Progenitor cell of endocrine pancreas (in vitro differentiated cells): ENCODE measurements around the gene CORO6. TPM values are rescaled to one million over a fixed set of nuclear protein-coding genes. Genes with fewer than 3 reads are reported as not detected.

Experiments used
- DNase-seq: peaks from one replicate; pipeline ENCODE4 v3.0.0; 2021; ENCODE audit warnings: low spot score; ENCODE audit not compliant: unreplicated experiment
- H3K27ac Mint-ChIP-seq: 2 replicates; pipeline ENCODE4 v1.8.0; 2021; ENCODE audit warnings: mild to moderate bottlenecking, moderate library complexity, mixed read lengths
- H3K27me3 Mint-ChIP-seq: 2 replicates; pipeline ENCODE4 v1.8.0; 2021; ENCODE audit warnings: mixed read lengths
- H3K36me3 Mint-ChIP-seq: 2 replicates; pipeline ENCODE4 v1.8.0; 2022; ENCODE audit warnings: mixed read lengths; ENCODE audit not compliant: insufficient read depth
- H3K4me1 Mint-ChIP-seq: 2 replicates; pipeline ENCODE4 v1.8.0; 2021; ENCODE audit warnings: low read depth, mixed read lengths
- H3K4me3 Mint-ChIP-seq: 2 replicates; pipeline ENCODE4 v1.8.0; 2021; ENCODE audit warnings: low read depth, mild to moderate bottlenecking, moderate library complexity, mixed read lengths
- H3K9me3 Mint-ChIP-seq: 2 replicates; pipeline ENCODE4 v1.8.0; 2021; ENCODE audit warnings: low read depth, mixed read lengths
- CTCF ChIP-seq: fragments of 200-600 bp; sonication (generic); IDR thresholded peaks from one replicate; pipeline ENCODE4 v1.5.0; 2021; ENCODE audit warnings: antibody characterized with exemption, mild to moderate bottlenecking; ENCODE audit not compliant: unreplicated experiment
- total RNA-seq: library from RNA; stranded (reverse); gene quantifications from 2 replicates; pipeline ENCODE4 v1.2.1, GENCODE V29; 2021

The CORO6 gene
- total RNA-seq, 1 donor from 2014 or later: not detected

DNA sequence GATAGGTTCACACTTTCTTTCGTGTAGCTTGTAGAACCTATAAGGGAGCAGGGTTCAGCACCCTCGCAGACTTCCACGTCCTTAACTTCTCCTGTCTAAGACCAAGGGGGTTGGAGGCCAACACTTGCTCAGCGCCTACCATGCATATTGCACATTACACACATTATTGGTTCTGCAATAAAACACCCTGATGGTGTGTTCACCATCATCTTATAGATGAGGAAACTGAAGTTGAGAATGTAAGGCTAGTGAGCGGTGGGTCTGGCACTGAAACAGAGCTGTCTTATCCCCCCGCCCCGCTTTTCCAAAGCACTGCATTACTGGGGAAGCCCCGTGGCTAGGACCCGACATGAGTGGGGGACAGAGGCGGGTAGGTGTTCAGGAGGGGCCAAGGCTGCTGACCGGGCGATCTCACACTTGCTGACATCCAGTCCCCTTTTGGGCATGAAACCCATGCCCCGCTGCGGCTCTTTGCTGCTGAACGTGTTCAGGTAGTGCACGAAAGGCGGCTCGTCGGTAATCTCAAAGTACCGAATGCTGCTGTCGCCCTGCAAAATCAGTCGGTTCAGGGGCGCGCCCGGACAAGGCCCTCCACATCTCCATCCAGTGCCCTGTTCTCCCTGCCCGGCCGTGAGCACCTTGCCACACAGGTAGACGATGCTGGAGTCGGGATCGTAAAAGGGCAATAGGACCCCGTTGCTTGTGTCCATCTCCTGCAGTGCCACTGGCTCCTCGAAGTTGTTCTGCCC, 6.2 kb downstream of the CORO6 start:
- no peak overlapping the region for H3K4me3 Mint-ChIP-seq
- no peaks in the 10 kb centered on the region for H3K9me3 Mint-ChIP-seq
- peaks cover 5% of the 10 kb centered on the region for H3K4me1 Mint-ChIP-seq
- H3K36me3 Mint-ChIP-seq: no peaks in the 10 kb centered on the region
- no peak for TF ChIP-seq CTCF
- H3K27ac Mint-ChIP-seq: no peak overlapping the region
- DNase-seq: no peak
- peaks cover 74% of the 10 kb centered on the region for H3K27me3 Mint-ChIP-seq

- DNase-seq: no peak
- Mint-ChIP-seq H3K27me3 (peaks cover 70% of the 10 kb centered on the region), H3K9me3 (no peaks in the 10 kb centered on the region), H3K4me3 (peak overlapping the region; percentile 65), H3K4me1 (peaks cover 5% of the 10 kb centered on the region), H3K36me3 (no peaks in the 10 kb centered on the region), H3K27ac (peak overlapping the region; percentile 41)
- no peak for TF ChIP-seq CTCF
These were observed 7.0 kb downstream of the CORO6 start for GRCh38 chr17:29615492-29616299.

DNA sequence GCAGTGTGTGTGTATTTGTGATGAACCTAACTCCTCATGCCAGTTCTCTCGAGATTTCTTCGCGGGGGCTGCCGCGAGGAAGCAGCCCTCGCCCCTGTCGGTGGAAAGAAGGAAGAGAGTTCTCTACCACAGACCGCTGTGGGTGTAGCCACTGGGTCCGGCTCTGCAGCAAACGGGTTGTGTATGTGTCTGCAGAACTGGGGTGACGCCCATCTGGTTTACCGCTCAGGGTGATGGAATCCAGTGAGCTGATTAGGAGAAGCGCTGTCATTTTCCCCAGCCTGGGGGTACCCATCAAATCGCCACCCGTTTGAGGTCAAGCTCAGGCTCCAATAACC, 7.7 kb downstream of the CORO6 start:
- no peaks in the 10 kb centered on the region for H3K36me3 Mint-ChIP-seq
- no peak for TF ChIP-seq CTCF
- DNase-seq: no peak
- peaks cover 5% of the 10 kb centered on the region for H3K4me1 Mint-ChIP-seq
- peaks cover 66% of the 10 kb centered on the region for H3K27me3 Mint-ChIP-seq
- no peaks in the 10 kb centered on the region for H3K9me3 Mint-ChIP-seq
- no peak overlapping the region for H3K27ac Mint-ChIP-seq
- peak overlapping the region; percentile 7 for H3K4me3 Mint-ChIP-seq

GRCh38 chr17:29614349-29615047, 8.2 kb downstream of the CORO6 start:
- H3K9me3 Mint-ChIP-seq: no peaks in the 10 kb centered on the region
- TF ChIP-seq CTCF: no peak
- H3K36me3 Mint-ChIP-seq: no peaks in the 10 kb centered on the region
- H3K27me3 Mint-ChIP-seq: peaks cover 62% of the 10 kb centered on the region
- DNase-seq: no peak
- peaks cover 5% of the 10 kb centered on the region for H3K4me1 Mint-ChIP-seq
- peak overlapping the region; percentile 7 for H3K4me3 Mint-ChIP-seq
- no peak overlapping the region for H3K27ac Mint-ChIP-seq

DNA sequence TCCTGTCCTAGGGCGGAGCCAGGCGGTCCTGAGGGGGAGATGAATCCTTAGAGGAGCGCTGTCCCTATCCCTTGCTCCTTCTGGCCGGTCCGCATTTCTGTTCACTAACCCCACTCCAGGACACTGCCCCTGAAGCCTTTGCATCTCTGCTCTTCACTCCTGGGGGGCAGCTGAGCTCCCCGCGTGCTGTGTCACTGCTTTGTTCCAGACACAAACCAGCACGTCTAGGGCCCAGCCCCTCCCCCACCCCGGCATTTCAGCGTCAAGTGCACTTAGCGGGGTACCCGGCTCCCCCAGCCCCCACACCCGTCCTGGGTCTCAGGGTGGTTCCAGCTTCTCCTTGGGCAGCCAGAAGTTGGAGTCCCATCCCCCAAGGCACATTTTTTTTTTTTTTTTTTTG, 8.9 kb downstream of the CORO6 start:
- peaks cover 58% of the 10 kb centered on the region for H3K27me3 Mint-ChIP-seq
- no peak for DNase-seq
- peak overlapping the region; percentile 16 for H3K4me3 Mint-ChIP-seq
- H3K4me1 Mint-ChIP-seq: peaks cover 5% of the 10 kb centered on the region
- no peaks in the 10 kb centered on the region for H3K36me3 Mint-ChIP-seq
- no peak overlapping the region for H3K27ac Mint-ChIP-seq
- H3K9me3 Mint-ChIP-seq: no peaks in the 10 kb centered on the region
- no peak for TF ChIP-seq CTCF
